Smooth muscle cell (in vitro differentiated cells): ENCODE data around the gene KCNQ1. TPM values are rescaled to one million over a fixed set of nuclear protein-coding genes. Genes with fewer than 3 reads are reported as not detected.

Experiments
- DNase-seq: peaks from one replicate; lab custom pipeline; 2025; ENCODE audit not compliant: unreplicated experiment; lab: John Stamatoyannopoulos, UW
- H2AFZ ChIP-seq: fragments of 200-600 bp; sonication (generic); 2 replicates; pipeline ENCODE4 v1.6.0; 2016; ENCODE audit warnings: antibody characterized with exemption, low read depth, mild to moderate bottlenecking
- H3F3A ChIP-seq: fragments of 200-600 bp; sonication (generic); 2 replicates; pipeline ENCODE4 v1.6.0; 2017; ENCODE audit warnings: antibody characterized with exemption, low read depth
- H3K27ac ChIP-seq: fragments of 200-600 bp; sonication (generic); 2 replicates; pipeline ENCODE4 v1.5.1; 2016; ENCODE audit warnings: low read depth, mild to moderate bottlenecking
- H3K27me3 ChIP-seq: fragments of 200-600 bp; sonication (generic); 2 replicates; pipeline ENCODE4 v1.6.1; 2016; ENCODE audit warnings: low read depth, mild to moderate bottlenecking
- H3K36me3 ChIP-seq: fragments of 200-600 bp; sonication (generic); 2 replicates; pipeline ENCODE4 v1.5.1; 2016; ENCODE audit warnings: low read depth
- H3K4me1 ChIP-seq: fragments of 200-600 bp; sonication (generic); 2 replicates; pipeline ENCODE4 v1.5.1; 2016; ENCODE audit warnings: low read depth
- H3K4me2 ChIP-seq: fragments of 200-600 bp; sonication (generic); 2 replicates; pipeline ENCODE4 v1.6.0; 2016; ENCODE audit warnings: mild to moderate bottlenecking
- H3K4me3 ChIP-seq: fragments of 200-600 bp; sonication (generic); 2 replicates; pipeline ENCODE4 v1.5.1; 2016; ENCODE audit warnings: mild to moderate bottlenecking
- H3K79me2 ChIP-seq: fragments of 200-600 bp; sonication (generic); 2 replicates; pipeline ENCODE4 v1.6.0; 2016; ENCODE audit warnings: low read depth, mild to moderate bottlenecking
- H3K9ac ChIP-seq: fragments of 200-600 bp; sonication (generic); 2 replicates; pipeline ENCODE4 v1.6.0; 2016; ENCODE audit warnings: low read depth
- H3K9me3 ChIP-seq: fragments of 200-600 bp; sonication (generic); replicated peaks from 2 replicates; pipeline ENCODE4 v1.5.1; 2016; ENCODE audit warnings: low read depth
- H4K20me1 ChIP-seq: fragments of 200-600 bp; sonication (generic); 2 replicates; pipeline ENCODE4 v1.6.0; 2016; ENCODE audit warnings: low read depth
- WGBS: methylation state at CpG from one replicate; pipeline ENCODE4 v1.1.7; 2016; ENCODE audit warnings: low lambda C conversion rate; 5-methylcytosine and 5-hydroxymethylcytosine counted together
- polyA plus RNA-seq: library from polyadenylated mRNA; unstranded; fragments of >200 nt; fragmentation: Nextera tagmentation; extraction: Ambion mirVana; gene quantifications from 2 replicates; pipeline ENCODE4 v1.2.1, GENCODE V29; 2016
- total RNA-seq: library from RNA; depleted of rRNA; stranded (reverse); fragments of >200 nt; gene quantifications from 2 replicates; pipeline ENCODE4 v1.2.3, GENCODE V29; 2014
- TF ChIP-seq, protein P1 (sequence below): fragments of 200-600 bp; sonication (generic); IDR thresholded peaks from 2 replicates; pipeline ENCODE4 v1.5.1; 2017; ENCODE audit warnings: borderline replicate concordance, mild to moderate bottlenecking, antibody characterized with exemption; ENCODE audit not compliant: insufficient read depth, poor library complexity, severe bottlenecking

Gene KCNQ1
- total and polyA plus RNA-seq, 2 experiments from 2014 or later, result 1.3 to 2.3 TPM

DNA sequence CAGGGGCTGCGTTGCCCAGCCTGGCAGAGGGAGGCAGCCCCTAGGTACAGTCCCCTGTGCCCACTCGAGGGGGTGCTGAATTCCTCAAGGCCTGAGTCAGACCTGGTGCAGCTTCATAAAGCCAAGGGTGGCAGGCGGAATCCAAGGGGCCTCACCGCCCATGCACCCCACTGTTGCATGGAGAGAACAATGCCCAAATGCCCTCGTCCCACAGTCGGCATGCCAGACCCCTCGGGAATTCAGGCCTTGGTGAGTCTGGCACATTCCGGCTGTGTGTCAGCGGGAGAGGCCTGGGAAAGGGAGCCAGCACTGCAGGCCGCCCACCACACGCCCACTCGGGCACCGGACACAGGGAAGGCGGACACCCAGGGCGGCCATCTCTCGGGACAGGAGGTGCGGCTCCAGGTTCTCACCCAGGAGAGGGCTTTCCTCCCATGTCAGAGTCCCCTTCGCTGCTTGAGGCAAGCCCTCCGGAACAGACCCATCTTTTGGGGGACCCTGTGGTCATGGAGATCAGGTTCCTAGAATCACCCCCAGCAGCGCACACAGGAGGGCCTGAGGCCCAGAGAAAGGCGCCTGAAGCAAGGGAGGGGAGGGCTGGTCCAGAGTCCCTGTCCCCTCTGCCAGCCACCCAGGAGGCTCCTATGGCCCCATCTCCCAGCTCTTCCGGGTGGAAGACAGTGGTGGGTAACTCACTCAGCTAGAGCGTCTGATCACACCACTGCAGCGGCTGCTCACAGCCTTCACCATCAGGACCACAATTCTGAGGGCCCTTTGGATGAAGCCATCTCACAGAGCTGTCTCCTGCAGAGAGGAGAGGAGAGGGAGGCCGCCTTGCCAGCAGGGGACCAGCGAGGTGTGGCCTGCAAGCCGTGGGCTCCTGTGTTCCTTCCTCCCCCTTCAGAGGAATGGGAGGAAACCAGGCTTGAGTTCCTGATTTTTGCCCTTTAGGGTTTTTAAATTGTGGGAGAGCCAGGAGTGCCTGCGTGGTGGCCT lies 286.6 kb downstream of the KCNQ1 start:
- Histone ChIP-seq H3K9ac (no peak overlapping the region), H3F3A (no peaks in the 10 kb centered on the region), H3K4me3 (no peak overlapping the region), H3K36me3 (no peaks in the 10 kb centered on the region), H3K4me2 (no peak overlapping the region), H4K20me1 (no peaks in the 10 kb centered on the region), H3K27ac (no peak overlapping the region), H3K4me1 (peaks cover 3% of the 10 kb centered on the region), H3K27me3 (no peaks in the 10 kb centered on the region), H3K9me3 (no peaks in the 10 kb centered on the region), H3K79me2 (no peaks in the 10 kb centered on the region), H2AFZ (no peak overlapping the region)
- WGBS, result 87% methylated on average over 28 of the region's 28 CpGs
- no peak for DNase-seq
- TF ChIP-seq, protein P1, sequence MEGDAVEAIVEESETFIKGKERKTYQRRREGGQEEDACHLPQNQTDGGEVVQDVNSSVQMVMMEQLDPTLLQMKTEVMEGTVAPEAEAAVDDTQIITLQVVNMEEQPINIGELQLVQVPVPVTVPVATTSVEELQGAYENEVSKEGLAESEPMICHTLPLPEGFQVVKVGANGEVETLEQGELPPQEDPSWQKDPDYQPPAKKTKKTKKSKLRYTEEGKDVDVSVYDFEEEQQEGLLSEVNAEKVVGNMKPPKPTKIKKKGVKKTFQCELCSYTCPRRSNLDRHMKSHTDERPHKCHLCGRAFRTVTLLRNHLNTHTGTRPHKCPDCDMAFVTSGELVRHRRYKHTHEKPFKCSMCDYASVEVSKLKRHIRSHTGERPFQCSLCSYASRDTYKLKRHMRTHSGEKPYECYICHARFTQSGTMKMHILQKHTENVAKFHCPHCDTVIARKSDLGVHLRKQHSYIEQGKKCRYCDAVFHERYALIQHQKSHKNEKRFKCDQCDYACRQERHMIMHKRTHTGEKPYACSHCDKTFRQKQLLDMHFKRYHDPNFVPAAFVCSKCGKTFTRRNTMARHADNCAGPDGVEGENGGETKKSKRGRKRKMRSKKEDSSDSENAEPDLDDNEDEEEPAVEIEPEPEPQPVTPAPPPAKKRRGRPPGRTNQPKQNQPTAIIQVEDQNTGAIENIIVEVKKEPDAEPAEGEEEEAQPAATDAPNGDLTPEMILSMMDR, result no peak

DNA sequence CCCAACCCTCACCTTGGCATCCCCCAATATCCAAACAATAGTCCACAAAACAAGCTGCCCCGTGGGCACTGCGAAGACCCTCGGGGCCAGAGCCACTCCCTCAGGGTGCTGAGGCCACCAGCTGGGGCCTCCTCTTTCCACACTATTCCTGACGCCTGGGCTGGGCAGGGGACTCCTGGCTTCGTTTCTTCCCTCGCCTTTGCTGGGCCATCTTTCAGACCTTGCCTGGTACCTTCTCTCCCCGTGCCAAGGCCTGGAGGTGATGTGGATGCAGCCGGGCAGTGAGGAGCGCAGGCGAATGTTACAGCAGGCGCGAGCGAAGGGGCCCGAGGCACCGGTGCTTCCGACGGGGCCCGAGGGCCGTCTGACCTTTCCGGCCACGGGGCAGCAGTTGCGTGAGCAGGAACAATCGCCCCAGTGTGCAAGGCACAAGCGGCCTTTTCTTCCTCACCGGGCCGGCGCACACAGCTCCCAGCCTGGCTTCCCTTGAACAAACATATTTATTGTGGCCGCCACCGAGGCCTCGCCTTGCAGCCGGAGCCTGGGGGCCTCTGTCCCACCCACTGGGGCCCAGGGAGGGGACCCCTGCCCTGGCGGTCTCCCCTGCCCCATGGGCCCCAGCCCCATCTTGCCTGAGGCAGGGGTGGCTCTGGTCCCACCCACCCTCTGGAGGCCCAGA lies 287.6 kb downstream of the KCNQ1 start:
- 97% methylated on average over 31 of the region's 32 CpGs for WGBS
- Histone ChIP-seq H3K9me3 (no peaks in the 10 kb centered on the region), H2AFZ (no peak overlapping the region), H3K4me2 (no peak overlapping the region), H3F3A (no peaks in the 10 kb centered on the region), H3K36me3 (no peaks in the 10 kb centered on the region), H3K9ac (no peak overlapping the region), H3K4me3 (no peak overlapping the region), H3K27me3 (no peaks in the 10 kb centered on the region), H4K20me1 (no peaks in the 10 kb centered on the region), H3K4me1 (peaks cover 3% of the 10 kb centered on the region), H3K27ac (no peak overlapping the region), H3K79me2 (no peaks in the 10 kb centered on the region)
- DNase-seq, result no peak
- TF ChIP-seq, protein P1, result no peak

DNA sequence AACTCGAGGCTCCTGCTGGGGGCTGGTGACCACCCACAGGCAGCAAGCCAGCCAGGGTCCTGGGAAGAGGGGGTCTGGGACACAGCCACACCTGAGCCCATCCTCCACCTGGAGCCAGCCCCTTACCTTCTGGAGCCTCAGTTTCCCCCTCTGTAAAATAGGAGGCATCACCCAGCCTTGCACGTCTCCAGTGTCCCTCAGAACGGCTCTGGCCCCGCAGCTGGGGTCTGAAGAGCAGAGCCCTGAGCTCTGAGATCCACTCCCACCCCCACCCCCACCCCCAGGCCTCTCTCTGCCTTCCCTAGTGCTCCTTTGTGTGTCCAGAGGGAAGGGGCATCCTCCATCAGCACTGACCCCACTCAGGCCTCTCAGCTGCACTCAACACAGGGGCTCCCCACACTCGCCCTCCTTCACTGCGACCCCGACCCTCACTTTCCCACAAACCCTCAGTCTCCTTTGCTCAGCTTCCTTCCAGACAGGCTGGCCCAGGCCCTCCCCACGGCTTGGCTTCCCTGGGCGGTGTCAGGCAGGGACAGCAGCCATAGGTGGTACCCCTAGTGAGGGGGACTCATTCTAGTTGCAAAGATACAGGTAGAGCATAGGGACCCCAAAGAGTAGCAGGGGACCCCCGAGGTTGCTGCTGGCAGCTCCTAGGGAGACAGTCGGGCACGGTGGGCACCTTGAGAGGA lies 288.3 kb downstream of the KCNQ1 start:
- H3K4me3 ChIP-seq, result no peak overlapping the region
- no peak overlapping the region for H3K9ac ChIP-seq

More for the DNA sequence above, 288.3 kb downstream of the KCNQ1 start:
- WGBS, result 83% methylated on average over 11 of the region's 12 CpGs
- TF ChIP-seq, protein P1, result no peak
- Histone ChIP-seq H3F3A (no peaks in the 10 kb centered on the region), H2AFZ (no peak overlapping the region), H4K20me1 (no peaks in the 10 kb centered on the region), H3K4me1 (peaks cover 3% of the 10 kb centered on the region), H3K36me3 (no peaks in the 10 kb centered on the region), H3K9me3 (no peaks in the 10 kb centered on the region), H3K27ac (no peak overlapping the region), H3K4me2 (no peak overlapping the region), H3K27me3 (no peaks in the 10 kb centered on the region), H3K79me2 (no peaks in the 10 kb centered on the region)
- DNase-seq, result no peak
